Panc1 (cell line): ENCODE results near the gene MRGPRF. TPM values are rescaled to one million over a fixed set of nuclear protein-coding genes. Genes with fewer than 3 reads are reported as not detected.

Source experiments
- ATAC-seq: fragments of 200-7000 bp; cut with Tn5 transposase; 2 replicates; pipeline ENCODE4 v1.9.1; 2020; ENCODE audit warnings: mild to moderate bottlenecking, moderate library complexity
- BruUV-seq: library from RNA; stranded (reverse); fragments of 400-500 nt; replicated peaks from 2 replicates; lab custom pipeline; 2021; lab: Mats Ljungman, UMichigan
- CTCF ChIA-PET: fragments of 300-600 bp; sonication (Branson Sonifier 250); formaldehyde crosslinking; loops from one replicate; lab custom pipeline; 2022; ENCODE audit warnings: antibody characterized with exemption; lab: Charles Lee
- POLR2A ChIA-PET: fragments of 300-600 bp; sonication (Branson Sonifier 250); formaldehyde crosslinking; loops from one replicate; lab custom pipeline; 2022; ENCODE audit warnings: antibody characterized with exemption; lab: Charles Lee
- DNase-seq: peaks from one replicate; pipeline ENCODE4 v3.0.0-alpha.2; 2010; ENCODE audit warnings: low read depth, low spot score
- H3K27ac ChIP-seq: 2 replicates; pipeline ENCODE4 v1.5.1; 2011; ENCODE audit warnings: mild to moderate bottlenecking, low read length, inconsistent platforms
- H3K27me3 ChIP-seq: fragments of 200-500 bp; sonication (Bioruptor generic); 2 replicates; pipeline ENCODE4 v1.6.0; 2014; ENCODE audit warnings: low read length, inconsistent platforms; ENCODE audit not compliant: control insufficient read depth, insufficient read depth
- H3K36me3 ChIP-seq: fragments of 200-500 bp; sonication (Bioruptor generic); 2 replicates; pipeline ENCODE4 v1.5.1; 2014; ENCODE audit warnings: inconsistent platforms, mild to moderate bottlenecking, low read length, moderate library complexity; ENCODE audit not compliant: control insufficient read depth, insufficient read depth
- H3K4me1 ChIP-seq: 2 replicates; pipeline ENCODE4 v1.5.1; 2011; ENCODE audit warnings: inconsistent platforms, mild to moderate bottlenecking, low read length, moderate library complexity; ENCODE audit not compliant: control insufficient read depth, insufficient read depth
- H3K4me3 ChIP-seq, 2 experiments: 2 replicates each; pipeline ENCODE4 v1.5.1; 2011 to 2012; ENCODE audit warnings: low read depth in 2 of 2, low read length in 2 of 2, mild to moderate bottlenecking in 2 of 2, inconsistent platforms in 1 of 2, moderate library complexity in 1 of 2
- H3K9me3 ChIP-seq: fragments of 200-500 bp; sonication (Bioruptor generic); 2 replicates; pipeline ENCODE4 v1.5.1; 2014; ENCODE audit warnings: low read depth, mild to moderate bottlenecking, inconsistent platforms, low read length, moderate library complexity; ENCODE audit not compliant: control insufficient read depth, insufficient read depth
- CTCF ChIP-seq: fragments of 450-650 bp; IDR thresholded peaks from 2 replicates; pipeline ENCODE4 v1.5.1; 2017; ENCODE audit warnings: mild to moderate bottlenecking
- POLR2AphosphoS5 ChIP-seq: IDR thresholded peaks from 2 replicates; pipeline ENCODE4 v1.6.1; 2012; ENCODE audit warnings: mild to moderate bottlenecking, low read depth, low read length, moderate library complexity
- REST ChIP-seq, 2 experiments: IDR thresholded peaks; 2 replicates each; pipeline ENCODE4 v1.6.1; 2011 to 2012; ENCODE audit warnings: low read depth in 2 of 2, control low read depth in 1 of 2, low read length in 1 of 2, mild to moderate bottlenecking in 1 of 2, moderate library complexity in 1 of 2; ENCODE audit not compliant: insufficient read depth in 1 of 2
- SIN3A ChIP-seq: IDR thresholded peaks from 2 replicates; pipeline ENCODE4 v1.6.1; 2012; ENCODE audit warnings: low read depth, mild to moderate bottlenecking, low read length, moderate library complexity, borderline replicate concordance; ENCODE audit not compliant: insufficient read depth
- TCF7L2 ChIP-seq: IDR thresholded peaks from 2 replicates; pipeline ENCODE4 v1.6.1; 2011; ENCODE audit warnings: mild to moderate bottlenecking, low read depth, low read length, inconsistent platforms
- in situ Hi-C: cut with HindIII; loops from 2 replicates; pipeline ENCODE4 v1.10.0; 2016; ENCODE audit warnings: low sequenced_read_pairs, low pct_unique_long_range_greater_than_20kb
- intact Hi-C: fragments of 100-400 bp; cut with micrococcal nuclease; formaldehyde crosslinking; loops from one replicate; pipeline ENCODE4 v1.10.0; 2022; ENCODE audit not compliant: unreplicated experiment
- total RNA-seq: library from RNA; stranded (reverse); gene quantifications from one replicate; pipeline ENCODE4 v1.2.1, GENCODE V29; 2021; ENCODE audit not compliant: unreplicated experiment

Gene MRGPRF
- total RNA-seq, 1 experiment from 2014 or later, result 0.36 TPM

GRCh38 chr11:69061713-69062053 is 48.6 kb upstream of the MRGPRF start:
- no peaks in the 10 kb centered on the region for H3K27me3 ChIP-seq
- in situ Hi-C loops (no loop called here), intact Hi-C loops (no loop called here)
- H3K27ac ChIP-seq, result no peak overlapping the region
- H3K4me3 ChIP-seq, result no peak overlapping the region
- no peak for TF ChIP-seq SIN3A
- TF ChIP-seq TCF7L2, result no peak
- no peak for TF ChIP-seq REST (IDR thresholded peaks at IDR 0.05; ENCODE audit: insufficient read depth in 1 of 2, low read depth in 2 of 2, low read length in 1 of 2)
- no peak for TF ChIP-seq POLR2AphosphoS5
- TF ChIP-seq CTCF, result no peak
- BruUV-seq, result no TSS peak
- no peaks in the 10 kb centered on the region for H3K36me3 ChIP-seq
- CTCF ChIA-PET, result no interaction called here
- POLR2A ChIA-PET, result no interaction called here
- no peak for ATAC-seq
- H3K9me3 ChIP-seq, result no peaks in the 10 kb centered on the region
- no peaks in the 10 kb centered on the region for H3K4me1 ChIP-seq
- DNase-seq, result no peak

GRCh38 chr11:69060806-69061712 is 48.0 kb upstream of the MRGPRF start:
- intact Hi-C loops, result no loop called here
- Histone ChIP-seq H3K4me3 (no peak overlapping the region), H3K4me1 (no peaks in the 10 kb centered on the region), H3K36me3 (no peaks in the 10 kb centered on the region), H3K27me3 (no peaks in the 10 kb centered on the region), H3K27ac (no peak overlapping the region), H3K9me3 (no peaks in the 10 kb centered on the region)
- no TSS peak for BruUV-seq
- no peak for DNase-seq
- ChIA-PET POLR2A (no interaction called here), CTCF (no interaction called here)
- in situ Hi-C loops, result no loop called here
- TF ChIP-seq TCF7L2 (no peak), REST (IDR thresholded peaks at IDR 0.05; ENCODE audit: insufficient read depth in 1 of 2, low read depth in 2 of 2, low read length in 1 of 2) (no peak), CTCF (no peak), SIN3A (no peak), POLR2AphosphoS5 (no peak)
- ATAC-seq, result no peak
